OCI-LY1 (cell line): ENCODE measurements around the gene HMGXB3.

Source experiments
- EZH2 ChIP-seq: fragments of 200-600 bp; sonication (generic), shearing (Covaris generic); IDR thresholded peaks from 2 replicates; pipeline ENCODE4 v1.8.0; 2017; ENCODE audit warnings: borderline replicate concordance, mixed run types, mild to moderate bottlenecking, antibody characterized with exemption, low read length, moderate library complexity, mixed read lengths
- TF ChIP-seq, protein P1 (sequence below): fragments of 200-600 bp; sonication (generic), shearing (Covaris generic); IDR thresholded peaks from 2 replicates; pipeline ENCODE4 v1.5.1; 2017; ENCODE audit warnings: mild to moderate bottlenecking, antibody characterized with exemption, low read length, moderate library complexity, mixed read lengths

DNA sequence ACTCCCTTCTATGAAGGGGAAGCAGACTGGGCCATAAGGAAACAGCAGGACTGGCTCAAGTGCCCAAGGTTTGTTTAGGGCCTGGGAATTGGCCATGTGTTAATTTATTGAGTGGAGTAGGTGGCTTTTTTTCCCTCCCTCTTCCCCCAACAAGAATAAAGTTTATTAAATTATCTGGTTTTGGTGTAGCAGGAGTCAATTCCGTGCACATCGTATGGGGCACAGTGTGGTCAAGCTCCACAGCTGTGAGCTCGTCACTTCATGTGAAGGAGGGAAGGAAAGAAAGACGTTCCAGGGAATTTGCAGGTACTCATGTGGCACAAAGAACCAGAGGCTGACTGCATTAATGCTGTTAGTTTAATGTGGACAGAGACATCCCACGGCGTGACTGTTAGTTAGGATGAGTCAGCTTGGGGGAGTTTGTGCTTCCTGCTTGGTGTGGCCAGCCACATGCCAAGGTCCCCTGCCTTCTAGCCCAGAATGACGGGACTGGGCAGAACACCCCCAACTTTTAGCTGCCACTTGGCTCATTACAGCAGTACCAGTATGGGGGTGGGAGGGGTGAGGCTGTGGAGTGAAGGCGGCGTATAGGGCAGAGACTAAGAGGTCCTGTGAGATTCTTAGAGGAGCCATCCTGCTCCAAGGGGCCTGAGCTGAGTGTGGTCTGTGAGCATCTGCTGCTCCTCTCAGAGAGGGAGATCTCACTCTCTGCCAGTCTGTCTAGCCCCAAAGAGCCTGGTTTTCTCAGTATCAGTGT is 52.6 kb downstream of the HMGXB3 start:
- no peak for TF ChIP-seq EZH2
- TF ChIP-seq, protein P1, sequence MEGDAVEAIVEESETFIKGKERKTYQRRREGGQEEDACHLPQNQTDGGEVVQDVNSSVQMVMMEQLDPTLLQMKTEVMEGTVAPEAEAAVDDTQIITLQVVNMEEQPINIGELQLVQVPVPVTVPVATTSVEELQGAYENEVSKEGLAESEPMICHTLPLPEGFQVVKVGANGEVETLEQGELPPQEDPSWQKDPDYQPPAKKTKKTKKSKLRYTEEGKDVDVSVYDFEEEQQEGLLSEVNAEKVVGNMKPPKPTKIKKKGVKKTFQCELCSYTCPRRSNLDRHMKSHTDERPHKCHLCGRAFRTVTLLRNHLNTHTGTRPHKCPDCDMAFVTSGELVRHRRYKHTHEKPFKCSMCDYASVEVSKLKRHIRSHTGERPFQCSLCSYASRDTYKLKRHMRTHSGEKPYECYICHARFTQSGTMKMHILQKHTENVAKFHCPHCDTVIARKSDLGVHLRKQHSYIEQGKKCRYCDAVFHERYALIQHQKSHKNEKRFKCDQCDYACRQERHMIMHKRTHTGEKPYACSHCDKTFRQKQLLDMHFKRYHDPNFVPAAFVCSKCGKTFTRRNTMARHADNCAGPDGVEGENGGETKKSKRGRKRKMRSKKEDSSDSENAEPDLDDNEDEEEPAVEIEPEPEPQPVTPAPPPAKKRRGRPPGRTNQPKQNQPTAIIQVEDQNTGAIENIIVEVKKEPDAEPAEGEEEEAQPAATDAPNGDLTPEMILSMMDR, result no peak
